Measurements from ENCODE around the gene INS. TPM values are rescaled to one million over a fixed set of nuclear protein-coding genes. Genes with fewer than 3 reads are reported as not detected.
"Not testable (repeated sequence)": the region's sequence is repeated elsewhere in the genome, so short reads cannot be mapped to it uniquely, and the experiment has no call there.

The INS gene
- total and polyA plus RNA-seq, 2 of the 13 experiments (the other 11 are each of a cell fraction or from before 2014, with no cell fraction given) = not detected

DNA sequence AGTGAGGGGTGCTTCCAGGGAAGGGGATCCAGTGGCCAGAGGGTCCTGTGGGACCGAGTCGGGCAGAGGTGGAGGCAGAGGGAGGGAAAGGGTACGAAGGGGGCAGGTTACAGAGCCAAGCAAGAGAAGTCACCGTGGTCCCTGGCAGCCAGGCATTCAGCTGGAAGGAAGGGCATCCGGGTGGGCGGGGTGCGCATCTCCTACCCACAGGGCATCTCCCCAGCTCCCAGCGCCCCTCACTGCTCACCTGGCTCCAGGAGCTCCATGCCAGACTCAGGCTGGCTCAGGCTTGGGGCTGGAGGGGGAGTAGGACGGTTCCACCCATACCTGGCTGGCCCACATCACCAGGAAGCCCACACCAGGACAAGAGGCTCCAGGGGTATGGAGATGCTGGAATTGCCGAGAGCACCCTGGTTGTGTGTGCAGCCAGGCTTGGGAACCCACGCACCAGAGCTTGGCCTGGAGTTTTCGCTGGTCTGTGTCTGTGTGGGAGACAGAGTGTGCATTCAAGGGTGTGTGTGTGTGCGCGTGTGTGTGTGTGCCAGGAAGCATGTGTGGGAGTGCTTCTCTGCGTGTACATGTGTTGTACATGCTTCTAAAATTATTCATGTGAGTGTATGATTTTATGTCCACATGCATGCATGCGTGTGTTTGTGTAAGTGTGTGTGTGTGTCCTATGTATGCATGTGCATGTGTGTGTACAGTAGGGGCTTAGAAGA is 17.2 kb upstream of the INS start:
- H3K9ac ChIP-seq (ENCODE audit: insufficient read depth, low read depth, low read length); H3K27ac ChIP-seq (ENCODE audit: extremely low read length, insufficient read depth, low read length); H3K79me2 ChIP-seq (ENCODE audit: insufficient read depth, low read length); ATAC-seq; H3K36me3 ChIP-seq (replicated peaks in 1 of 2; ENCODE audit: control insufficient read depth in 1 of 2, insufficient read depth in 2 of 2, low read length in 2 of 2); H4K20me1 ChIP-seq (ENCODE audit: insufficient read depth, low read length); FAIRE-seq; H3K9me3 ChIP-seq (ENCODE audit: low read length); H3K4me2 ChIP-seq (ENCODE audit: low read depth, low read length); DNase-seq (ENCODE audit: low spot score); in situ Hi-C loops (cut with HindIII; ENCODE audit: extremely low pct_ligation_motif_present, low pct_unique_long_range_greater_than_20kb); CTCF ChIA-PET (ENCODE audit: low intra/inter-chr PET ratio, low total read pairs); BruUV-seq (replicated peaks); H3K4me3 ChIP-seq (replicated peaks in 1 of 3; ENCODE audit: insufficient read depth in 1 of 3, low read depth in 2 of 3, low read length in 3 of 3); intact Hi-C loops (cut with micrococcal nuclease; ENCODE audit: unreplicated experiment); H2AFZ ChIP-seq (ENCODE audit: low read length); POLR2A ChIA-PET: not testable (repeated sequence)
- peaks cover 17% of the 10 kb centered on the region for H3K4me1 ChIP-seq (ENCODE audit: insufficient read depth, low read length)
- 12% methylated on average over 10 of the region's 16 CpGs for WGBS (ENCODE audit: low lambda C conversion rate)
- TF ChIP-seq, protein P1, sequence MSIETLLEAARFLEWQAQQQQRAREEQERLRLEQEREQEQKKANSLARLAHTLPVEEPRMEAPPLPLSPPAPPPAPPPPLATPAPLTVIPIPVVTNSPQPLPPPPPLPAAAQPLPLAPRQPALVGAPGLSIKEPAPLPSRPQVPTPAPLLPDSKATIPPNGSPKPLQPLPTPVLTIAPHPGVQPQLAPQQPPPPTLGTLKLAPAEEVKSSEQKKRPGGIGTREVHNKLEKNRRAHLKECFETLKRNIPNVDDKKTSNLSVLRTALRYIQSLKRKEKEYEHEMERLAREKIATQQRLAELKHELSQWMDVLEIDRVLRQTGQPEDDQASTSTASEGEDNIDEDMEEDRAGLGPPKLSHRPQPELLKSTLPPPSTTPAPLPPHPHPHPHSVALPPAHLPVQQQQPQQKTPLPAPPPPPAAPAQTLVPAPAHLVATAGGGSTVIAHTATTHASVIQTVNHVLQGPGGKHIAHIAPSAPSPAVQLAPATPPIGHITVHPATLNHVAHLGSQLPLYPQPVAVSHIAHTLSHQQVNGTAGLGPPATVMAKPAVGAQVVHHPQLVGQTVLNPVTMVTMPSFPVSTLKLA (IDR thresholded peaks at IDR 0.05) = peak; percentile 49
- peaks cover 24 to 72% of the 10 kb centered on the region in 2 experiments for H3K27me3 ChIP-seq (ENCODE audit: control insufficient read depth in 1 of 2, insufficient read depth in 2 of 2, low read length in 2 of 2)

DNA sequence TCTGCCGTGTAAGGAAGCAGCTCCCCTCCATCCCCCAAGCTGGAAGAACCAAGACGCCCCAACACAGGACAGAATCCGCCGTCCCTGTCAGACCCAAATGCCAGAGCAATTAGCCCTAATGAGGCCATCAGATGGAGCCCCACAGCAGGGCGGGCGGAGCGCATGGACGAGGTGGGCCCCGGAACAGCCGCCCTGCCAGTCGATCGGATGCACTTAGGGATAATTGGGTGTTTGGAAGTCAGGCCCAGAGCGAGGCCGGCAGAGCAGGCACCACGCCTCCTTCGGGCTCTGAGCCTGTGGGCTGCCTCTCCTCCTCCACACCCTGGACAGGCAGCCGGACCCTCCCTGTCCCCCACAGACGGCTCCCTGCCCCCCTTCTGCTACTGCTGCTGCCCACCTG is 16.1 kb upstream of the INS start:
- Histone ChIP-seq H3K4me3 (replicated peaks in 1 of 3; ENCODE audit: insufficient read depth in 1 of 3, low read depth in 2 of 3, low read length in 3 of 3) (no peak overlapping the region), H2AFZ (ENCODE audit: low read length) (no peak overlapping the region), H4K20me1 (ENCODE audit: insufficient read depth, low read length) (no peaks in the 10 kb centered on the region), H3K4me1 (ENCODE audit: insufficient read depth, low read length) (peaks cover 17% of the 10 kb centered on the region), H3K4me2 (ENCODE audit: low read depth, low read length) (no peak overlapping the region), H3K79me2 (ENCODE audit: insufficient read depth, low read length) (no peaks in the 10 kb centered on the region), H3K36me3 (replicated peaks in 1 of 2; ENCODE audit: control insufficient read depth in 1 of 2, insufficient read depth in 2 of 2, low read length in 2 of 2) (no peaks in the 10 kb centered on the region), H3K27me3 (ENCODE audit: control insufficient read depth in 1 of 2, insufficient read depth in 2 of 2, low read length in 2 of 2) (peaks cover 27 to 74% of the 10 kb centered on the region in 2 experiments), H3K9ac (ENCODE audit: insufficient read depth, low read depth, low read length) (no peak overlapping the region), H3K27ac (ENCODE audit: extremely low read length, insufficient read depth, low read length) (no peak overlapping the region), H3K9me3 (ENCODE audit: low read length) (no peaks in the 10 kb centered on the region)
- intact Hi-C loops (cut with micrococcal nuclease; ENCODE audit: unreplicated experiment) (no loop called here), in situ Hi-C loops (cut with HindIII; ENCODE audit: extremely low pct_ligation_motif_present, low pct_unique_long_range_greater_than_20kb) (no loop called here)
- ChIA-PET POLR2A (no interaction called here), CTCF (ENCODE audit: low intra/inter-chr PET ratio, low total read pairs) (no interaction called here)
- no TSS peak for BruUV-seq (replicated peaks)
- FAIRE-seq (no peak), DNase-seq (ENCODE audit: low spot score) (no peak), ATAC-seq (no peak)
- 56% methylated on average over 4 of the region's 18 CpGs for WGBS (ENCODE audit: low lambda C conversion rate)
- no peak for TF ChIP-seq RAD21 (CRISPR knock-in tag; IDR thresholded peaks at IDR 0.05)
- TF ChIP-seq ZNF414 (CRISPR knock-in tag; IDR thresholded peaks at IDR 0.05) = no peak
- TF ChIP-seq, protein P2, sequence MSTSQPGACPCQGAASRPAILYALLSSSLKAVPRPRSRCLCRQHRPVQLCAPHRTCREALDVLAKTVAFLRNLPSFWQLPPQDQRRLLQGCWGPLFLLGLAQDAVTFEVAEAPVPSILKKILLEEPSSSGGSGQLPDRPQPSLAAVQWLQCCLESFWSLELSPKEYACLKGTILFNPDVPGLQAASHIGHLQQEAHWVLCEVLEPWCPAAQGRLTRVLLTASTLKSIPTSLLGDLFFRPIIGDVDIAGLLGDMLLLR (CRISPR knock-in tag; IDR thresholded peaks at IDR 0.05) = no peak
- TF ChIP-seq, protein P3, sequence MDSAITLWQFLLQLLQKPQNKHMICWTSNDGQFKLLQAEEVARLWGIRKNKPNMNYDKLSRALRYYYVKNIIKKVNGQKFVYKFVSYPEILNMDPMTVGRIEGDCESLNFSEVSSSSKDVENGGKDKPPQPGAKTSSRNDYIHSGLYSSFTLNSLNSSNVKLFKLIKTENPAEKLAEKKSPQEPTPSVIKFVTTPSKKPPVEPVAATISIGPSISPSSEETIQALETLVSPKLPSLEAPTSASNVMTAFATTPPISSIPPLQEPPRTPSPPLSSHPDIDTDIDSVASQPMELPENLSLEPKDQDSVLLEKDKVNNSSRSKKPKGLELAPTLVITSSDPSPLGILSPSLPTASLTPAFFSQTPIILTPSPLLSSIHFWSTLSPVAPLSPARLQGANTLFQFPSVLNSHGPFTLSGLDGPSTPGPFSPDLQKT (CRISPR knock-in tag; IDR thresholded peaks at IDR 0.05; ENCODE audit: borderline replicate concordance) = no peak
- TF ChIP-seq ETV5 (CRISPR knock-in tag; IDR thresholded peaks at IDR 0.05; ENCODE audit: borderline replicate concordance) = no peak
- TF ChIP-seq ZNF234 (CRISPR knock-in tag; conservative IDR thresholded peaks at IDR 0.05) = no peak
- no peak for TF ChIP-seq CHD4 (IDR thresholded peaks at IDR 0.05; ENCODE audit: borderline replicate concordance, low read length)
- no peak for TF ChIP-seq ZNF709 (CRISPR knock-in tag; IDR thresholded peaks at IDR 0.05)
- TF ChIP-seq ZNF431 (CRISPR knock-in tag; IDR thresholded peaks at IDR 0.05; ENCODE audit: borderline replicate concordance, low read depth) = no peak
- no peak for TF ChIP-seq ZFP82 (CRISPR knock-in tag; IDR thresholded peaks at IDR 0.05; ENCODE audit: borderline replicate concordance)
- TF ChIP-seq AKAP8 (CRISPR knock-in tag; IDR thresholded peaks at IDR 0.05) = no peak
- no peak for TF ChIP-seq KLF6 (CRISPR knock-in tag; IDR thresholded peaks at IDR 0.05)
- no peak for TF ChIP-seq HMGA1 (CRISPR knock-in tag; conservative IDR thresholded peaks at IDR 0.05)
- TF ChIP-seq ZNF121 (CRISPR knock-in tag; IDR thresholded peaks at IDR 0.05) = no peak

All from HepG2 (cell line).